Measurements from ENCODE around the gene SUSD3.

SUSD3 gene

DNA sequence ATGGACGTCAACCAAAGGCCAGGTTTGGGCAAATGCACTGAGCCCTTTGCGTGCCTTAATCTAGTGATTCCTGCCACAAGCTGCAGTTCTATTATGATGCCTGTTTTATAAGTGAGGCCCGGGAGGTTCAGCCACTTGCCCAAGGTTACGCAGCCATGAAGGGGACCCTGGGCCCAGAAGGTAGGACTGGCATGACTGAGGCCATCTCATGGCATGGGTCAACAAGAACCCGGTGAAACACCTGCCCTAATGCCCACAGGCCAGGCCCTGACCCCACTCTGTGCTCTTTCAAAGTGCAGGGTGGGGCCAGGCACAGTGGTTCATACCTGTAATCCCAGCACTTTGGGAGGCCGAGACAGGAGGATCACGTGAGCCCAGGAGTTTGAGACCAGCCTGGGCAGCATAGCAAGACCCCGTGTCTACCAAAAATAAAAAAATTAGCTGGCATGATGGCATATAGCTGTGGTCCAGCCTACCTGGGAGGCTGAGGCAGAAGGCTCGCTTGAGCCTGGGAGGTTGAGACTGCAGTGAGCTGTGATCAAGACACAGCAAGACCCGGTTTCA, 66.9 kb downstream of the SUSD3 start:
- H3K4me3 ChIP-seq (ENCODE audit: low read depth, low read length): no peak overlapping the region
- TF ChIP-seq, protein P1, sequence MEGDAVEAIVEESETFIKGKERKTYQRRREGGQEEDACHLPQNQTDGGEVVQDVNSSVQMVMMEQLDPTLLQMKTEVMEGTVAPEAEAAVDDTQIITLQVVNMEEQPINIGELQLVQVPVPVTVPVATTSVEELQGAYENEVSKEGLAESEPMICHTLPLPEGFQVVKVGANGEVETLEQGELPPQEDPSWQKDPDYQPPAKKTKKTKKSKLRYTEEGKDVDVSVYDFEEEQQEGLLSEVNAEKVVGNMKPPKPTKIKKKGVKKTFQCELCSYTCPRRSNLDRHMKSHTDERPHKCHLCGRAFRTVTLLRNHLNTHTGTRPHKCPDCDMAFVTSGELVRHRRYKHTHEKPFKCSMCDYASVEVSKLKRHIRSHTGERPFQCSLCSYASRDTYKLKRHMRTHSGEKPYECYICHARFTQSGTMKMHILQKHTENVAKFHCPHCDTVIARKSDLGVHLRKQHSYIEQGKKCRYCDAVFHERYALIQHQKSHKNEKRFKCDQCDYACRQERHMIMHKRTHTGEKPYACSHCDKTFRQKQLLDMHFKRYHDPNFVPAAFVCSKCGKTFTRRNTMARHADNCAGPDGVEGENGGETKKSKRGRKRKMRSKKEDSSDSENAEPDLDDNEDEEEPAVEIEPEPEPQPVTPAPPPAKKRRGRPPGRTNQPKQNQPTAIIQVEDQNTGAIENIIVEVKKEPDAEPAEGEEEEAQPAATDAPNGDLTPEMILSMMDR (IDR thresholded peaks at IDR 0.05; ENCODE audit: low read depth, low read length): no peak

DNA sequence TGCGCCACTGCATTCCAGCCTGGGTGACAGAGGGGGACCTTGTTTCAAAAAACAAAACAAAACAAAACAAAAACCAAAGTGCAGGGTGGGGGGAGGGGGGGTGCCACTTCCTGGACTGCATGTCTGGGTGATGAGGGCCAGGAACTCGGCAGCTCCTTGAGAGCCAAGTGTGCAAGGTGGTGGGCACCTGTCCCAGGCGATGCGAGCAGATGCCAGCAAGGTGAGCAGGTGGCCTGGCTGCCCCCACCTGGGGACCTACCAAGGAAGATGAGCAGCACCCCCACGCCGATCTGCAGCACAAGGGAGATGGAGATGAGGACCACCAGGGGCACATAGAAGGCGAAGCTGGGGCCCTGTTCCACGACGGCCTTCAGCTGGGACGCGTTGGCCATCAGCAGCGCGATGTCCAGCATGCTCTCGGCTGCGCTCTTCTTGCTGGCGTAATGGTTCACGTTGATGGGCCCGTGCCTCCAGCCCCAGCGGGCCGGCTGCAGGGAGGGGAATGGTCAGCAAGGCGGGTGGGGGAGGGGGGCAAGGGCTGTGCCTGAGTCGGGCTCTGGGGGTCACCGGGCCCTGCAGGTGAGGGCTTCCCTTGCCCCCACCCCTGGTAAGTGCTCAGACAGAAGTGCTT, 67.8 kb downstream of the SUSD3 start:
- TF ChIP-seq, protein P1 (IDR thresholded peaks at IDR 0.05; ENCODE audit: low read depth, low read length): no peak
- no peak overlapping the region for H3K4me3 ChIP-seq (ENCODE audit: low read depth, low read length)

DNA sequence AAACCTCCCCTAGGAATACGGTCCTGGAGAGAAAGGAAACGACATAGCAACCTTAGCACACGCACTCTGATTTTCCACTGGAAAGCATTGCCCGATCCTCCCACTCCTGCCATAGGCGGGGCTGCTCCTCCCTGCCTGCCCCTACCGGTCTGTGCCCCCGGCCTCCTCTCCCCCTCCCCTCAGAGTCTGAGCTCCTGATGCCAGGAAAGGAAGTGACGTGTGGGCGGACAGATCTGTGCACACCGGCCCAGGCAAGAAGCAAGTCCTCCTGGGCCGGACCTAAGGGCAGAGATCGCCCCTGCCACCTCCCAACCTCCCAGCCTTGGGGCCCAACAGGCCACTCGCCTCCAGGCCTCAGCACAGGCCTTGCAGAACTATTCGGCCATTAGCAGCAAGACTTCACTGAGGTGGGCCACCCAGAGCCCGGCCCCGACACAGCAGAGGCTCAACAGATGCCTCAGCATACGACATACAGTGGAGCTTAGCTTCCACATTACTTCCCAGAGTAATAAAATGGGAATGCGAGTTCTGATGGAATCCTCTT, 68.4 kb downstream of the SUSD3 start:
- TF ChIP-seq, protein P1 (IDR thresholded peaks at IDR 0.05; ENCODE audit: low read depth, low read length): no peak
- H3K4me3 ChIP-seq (ENCODE audit: low read depth, low read length): no peak overlapping the region

DNA sequence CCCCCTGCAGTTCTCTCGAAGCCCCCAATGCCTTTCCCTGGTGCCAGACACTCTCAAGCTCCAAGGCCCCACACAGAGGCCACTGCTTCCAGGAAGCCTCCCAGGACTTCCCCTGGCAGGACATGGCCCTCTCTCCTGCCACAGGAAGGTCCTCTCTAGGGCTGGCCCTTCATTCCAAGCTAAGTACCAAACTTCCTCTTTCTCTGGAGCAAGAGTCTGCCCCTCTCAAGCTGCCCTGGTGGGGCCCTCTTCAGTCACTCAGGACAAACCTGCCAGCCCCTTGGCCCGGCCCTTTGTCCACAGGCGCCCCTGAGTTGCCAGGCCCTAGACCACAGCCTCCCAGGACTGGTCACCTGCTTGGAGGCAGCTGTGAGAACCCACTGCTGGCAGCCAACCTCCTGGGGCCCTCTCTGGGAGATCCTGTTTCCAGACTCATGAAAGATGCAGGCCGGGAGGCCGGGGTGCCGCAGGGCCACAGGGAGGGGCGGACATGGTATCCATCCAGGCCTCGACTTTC, 69.0 kb downstream of the SUSD3 start:
- TF ChIP-seq, protein P1 (IDR thresholded peaks at IDR 0.05; ENCODE audit: low read depth, low read length): no peak; the same call in 1 of the 2 replicates
- no peak overlapping the region for H3K4me3 ChIP-seq (ENCODE audit: low read depth, low read length)

DNA sequence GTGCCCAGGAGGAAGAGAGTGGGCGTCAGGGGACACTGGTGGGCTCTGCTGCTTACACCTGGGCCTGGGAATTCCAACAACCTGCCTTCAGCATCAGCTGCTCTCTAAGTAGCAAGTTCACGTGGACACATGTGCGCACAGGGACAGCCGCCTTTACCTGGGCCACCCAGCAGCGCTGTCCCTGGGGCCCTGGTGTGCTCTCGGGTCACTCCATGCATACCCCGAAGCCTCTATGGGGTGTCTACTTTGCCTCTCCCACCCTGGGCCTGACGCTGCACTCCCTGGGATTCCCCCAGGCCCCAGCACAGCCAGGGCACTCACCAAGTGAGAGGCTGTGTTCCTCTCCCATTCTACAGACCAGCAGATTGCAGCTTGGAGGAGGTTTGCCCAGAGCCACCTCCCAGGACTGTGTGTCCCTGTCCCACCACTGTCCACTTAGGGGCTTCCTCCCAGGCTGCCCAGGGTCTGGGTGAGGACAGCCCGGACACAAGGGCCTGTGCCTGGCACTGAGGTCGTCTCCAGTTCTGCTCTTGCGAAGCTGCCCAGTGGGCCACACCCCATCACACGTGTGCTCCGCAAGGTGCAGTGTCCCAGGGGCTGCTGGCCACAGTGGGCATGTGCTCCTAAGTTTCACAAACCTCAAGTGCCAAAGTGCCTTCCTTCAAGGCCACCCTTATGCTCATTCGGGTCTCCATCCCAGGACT, 69.7 kb downstream of the SUSD3 start:
- TF ChIP-seq, protein P1 (IDR thresholded peaks at IDR 0.05; ENCODE audit: low read depth, low read length): no peak
- H3K4me3 ChIP-seq (ENCODE audit: low read depth, low read length): no peak overlapping the region

DNA sequence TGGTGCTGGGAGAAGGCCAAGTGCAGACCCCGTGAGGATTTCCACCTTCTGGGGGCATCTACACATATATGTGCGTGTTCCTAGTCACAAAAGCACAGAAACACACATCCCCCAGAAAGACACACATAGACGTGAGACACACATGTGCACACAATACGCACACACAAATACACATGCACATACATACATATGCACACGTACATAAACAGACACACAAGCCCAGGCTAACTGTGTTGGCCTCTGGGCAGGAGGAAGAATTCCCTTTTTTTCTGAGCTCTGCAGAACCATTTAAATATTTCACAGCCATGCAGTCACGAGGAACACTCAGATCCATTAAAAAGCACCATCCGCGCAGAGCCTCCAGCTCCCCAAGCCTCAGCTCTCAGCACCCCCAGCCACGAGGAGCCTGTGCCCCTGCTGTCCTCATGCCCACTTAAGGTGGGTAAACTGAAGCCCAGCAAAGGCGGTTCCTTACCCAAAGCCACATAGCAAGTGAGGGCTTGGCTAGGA, 70.3 kb downstream of the SUSD3 start:
- TF ChIP-seq, protein P1 (IDR thresholded peaks at IDR 0.05; ENCODE audit: low read depth, low read length): no peak
- no peak overlapping the region for H3K4me3 ChIP-seq (ENCODE audit: low read depth, low read length)
